ENCODE data around the gene HECA. TPM values are rescaled to one million over a fixed set of nuclear protein-coding genes. Genes with fewer than 3 reads are reported as not detected.
"Not testable (repeated sequence)": the region's sequence is repeated elsewhere in the genome, so short reads cannot be mapped to it uniquely, and the experiment has no call there.

HECA gene
- total RNA-seq, 1 donor from 2014 or later = 21.0 TPM

GRCh38 chr6:139153855-139154254 is 19.0 kb downstream of the HECA start:
- peaks cover 24% of the 10 kb centered on the region for H3K4me1 Mint-ChIP-seq (ENCODE audit: low read depth, unreplicated experiment)
- H3K36me3 Mint-ChIP-seq (ENCODE audit: unreplicated experiment) = no peaks in the 10 kb centered on the region
- TF ChIP-seq CTCF (IDR thresholded peaks at IDR 0.05; ENCODE audit: partially characterized antibody, unreplicated experiment) = no peak
- peaks cover 2% of the 10 kb centered on the region for H3K27me3 Mint-ChIP-seq (ENCODE audit: unreplicated experiment)
- no peak for DNase-seq
- H3K27ac Mint-ChIP-seq (ENCODE audit: unreplicated experiment) = no peak overlapping the region
- no peak overlapping the region for H3K4me3 Mint-ChIP-seq (ENCODE audit: unreplicated experiment)
- H3K9me3 Mint-ChIP-seq (ENCODE audit: unreplicated experiment) = peaks cover 5% of the 10 kb centered on the region

GRCh38 chr6:139154881-139155547 is 20.1 kb downstream of the HECA start:
- no peak overlapping the region for H3K27ac Mint-ChIP-seq (ENCODE audit: unreplicated experiment)
- TF ChIP-seq CTCF (IDR thresholded peaks at IDR 0.05; ENCODE audit: partially characterized antibody, unreplicated experiment) = no peak
- peaks cover 5% of the 10 kb centered on the region for H3K9me3 Mint-ChIP-seq (ENCODE audit: unreplicated experiment)

GRCh38 chr6:139156102-139156501 is 21.2 kb downstream of the HECA start:
- peaks cover 12% of the 10 kb centered on the region for H3K4me1 Mint-ChIP-seq (ENCODE audit: low read depth, unreplicated experiment)
- no peak for TF ChIP-seq CTCF (IDR thresholded peaks at IDR 0.05; ENCODE audit: partially characterized antibody, unreplicated experiment)
- DNase-seq = no peak
- peaks cover 5% of the 10 kb centered on the region for H3K9me3 Mint-ChIP-seq (ENCODE audit: unreplicated experiment)
- H3K27ac Mint-ChIP-seq (ENCODE audit: unreplicated experiment) = no peak overlapping the region
- H3K27me3 Mint-ChIP-seq (ENCODE audit: unreplicated experiment) = peaks cover 7% of the 10 kb centered on the region
- no peak overlapping the region for H3K4me3 Mint-ChIP-seq (ENCODE audit: unreplicated experiment)
- H3K36me3 Mint-ChIP-seq (ENCODE audit: unreplicated experiment) = no peaks in the 10 kb centered on the region

More at GRCh38 chr6:139154881-139155547, 20.1 kb downstream of the HECA start:
- DNase-seq = no peak
- no peaks in the 10 kb centered on the region for H3K36me3 Mint-ChIP-seq (ENCODE audit: unreplicated experiment)
- no peak overlapping the region for H3K4me3 Mint-ChIP-seq (ENCODE audit: unreplicated experiment)
- peaks cover 2% of the 10 kb centered on the region for H3K27me3 Mint-ChIP-seq (ENCODE audit: unreplicated experiment)
- H3K4me1 Mint-ChIP-seq (ENCODE audit: low read depth, unreplicated experiment) = peaks cover 14% of the 10 kb centered on the region

- H3K4me3 Mint-ChIP-seq (ENCODE audit: unreplicated experiment) = no peak overlapping the region
- peaks cover 12% of the 10 kb centered on the region for H3K4me1 Mint-ChIP-seq (ENCODE audit: low read depth, unreplicated experiment)
- H3K27ac Mint-ChIP-seq (ENCODE audit: unreplicated experiment) = no peak overlapping the region
- DNase-seq = no peak
- TF ChIP-seq CTCF (IDR thresholded peaks at IDR 0.05; ENCODE audit: partially characterized antibody, unreplicated experiment) = no peak
- H3K36me3 Mint-ChIP-seq (ENCODE audit: unreplicated experiment) = no peaks in the 10 kb centered on the region
- H3K27me3 Mint-ChIP-seq (ENCODE audit: unreplicated experiment) = peaks cover 7% of the 10 kb centered on the region
- peaks cover 5% of the 10 kb centered on the region for H3K9me3 Mint-ChIP-seq (ENCODE audit: unreplicated experiment)
Measured at GRCh38 chr6:139156551-139156950, 21.7 kb downstream of the HECA start.

- not testable (repeated sequence) for H3K27me3 Mint-ChIP-seq (ENCODE audit: unreplicated experiment); H3K27ac Mint-ChIP-seq (ENCODE audit: unreplicated experiment); DNase-seq; H3K9me3 Mint-ChIP-seq (ENCODE audit: unreplicated experiment); H3K4me3 Mint-ChIP-seq (ENCODE audit: unreplicated experiment); H3K36me3 Mint-ChIP-seq (ENCODE audit: unreplicated experiment)
- H3K4me1 Mint-ChIP-seq (ENCODE audit: low read depth, unreplicated experiment) = peaks cover 15% of the 10 kb centered on the region
Measured at GRCh38 chr6:139157086-139157485, 22.2 kb downstream of the HECA start.
